AG20443 (cell line): ENCODE results near the gene NEB.
"Not testable (repeated sequence)": the region's sequence is repeated elsewhere in the genome, so short reads cannot be mapped to it uniquely, and the experiment has no call there.

Source experiments
- DNase-seq: peaks from one replicate; pipeline ENCODE4 v3.0.0; 2012; ENCODE audit warnings: low spot score, mixed read lengths

Gene NEB

GRCh38 chr2:151609705-151610104 lies 124.6 kb downstream of the NEB start:
- no peak for DNase-seq

GRCh38 chr2:151607459-151608424 lies 126.5 kb downstream of the NEB start:
- DNase-seq: not testable (repeated sequence)

- DNase-seq: not testable (repeated sequence)
These were observed 130.7 kb downstream of the NEB start for GRCh38 chr2:151603530-151603929.

- not testable (repeated sequence) for DNase-seq
These were observed 131.9 kb downstream of the NEB start for GRCh38 chr2:151602402-151602801.

GRCh38 chr2:151601803-151602202 lies 132.5 kb downstream of the NEB start:
- DNase-seq: not testable (repeated sequence)

- not testable (repeated sequence) for DNase-seq
These were observed 137.2 kb downstream of the NEB start for GRCh38 chr2:151596903-151597608.

GRCh38 chr2:151591908-151592255 lies 142.4 kb downstream of the NEB start:
- not testable (repeated sequence) for DNase-seq

- not testable (repeated sequence) for DNase-seq
These were observed 142.9 kb downstream of the NEB start for GRCh38 chr2:151591250-151591907.

GRCh38 chr2:151581300-151581699 lies 153.0 kb downstream of the NEB start:
- DNase-seq: not testable (repeated sequence)

GRCh38 chr2:151580697-151581096 lies 153.6 kb downstream of the NEB start:
- not testable (repeated sequence) for DNase-seq

GRCh38 chr2:151577116-151577515 lies 157.2 kb downstream of the NEB start:
- DNase-seq: no peak

- no peak for DNase-seq
These were observed 158.2 kb downstream of the NEB start for GRCh38 chr2:151576080-151576479.

GRCh38 chr2:151575338-151575737 lies 158.9 kb downstream of the NEB start:
- peak; percentile 16 for DNase-seq

- no peak for DNase-seq
These were observed 164.1 kb downstream of the NEB start for GRCh38 chr2:151570191-151570590.

- DNase-seq: no peak
These were observed 165.1 kb downstream of the NEB start for GRCh38 chr2:151569167-151569566.

- no peak for DNase-seq
These were observed 165.8 kb downstream of the NEB start for GRCh38 chr2:151568501-151568900.

- no peak for DNase-seq
These were observed 167.3 kb downstream of the NEB start for GRCh38 chr2:151567006-151567405.

- no peak for DNase-seq
These were observed 171.9 kb downstream of the NEB start for GRCh38 chr2:151562398-151562797.

GRCh38 chr2:151560289-151560688 lies 174.0 kb downstream of the NEB start:
- DNase-seq: peak; percentile 21

GRCh38 chr2:151559431-151559830 lies 174.8 kb downstream of the NEB start:
- DNase-seq: not testable (repeated sequence)

GRCh38 chr2:151557883-151558282 lies 176.4 kb downstream of the NEB start:
- not testable (repeated sequence) for DNase-seq

GRCh38 chr2:151556121-151556520 lies 178.2 kb downstream of the NEB start:
- no peak for DNase-seq
